ENCODE data around the gene KNG1. TPM values are rescaled to one million over a fixed set of nuclear protein-coding genes. Genes with fewer than 3 reads are reported as not detected.
A peak's percentile ranks its signal among the peaks of the same experiment; 100 is the strongest.

The KNG1 gene
- total and polyA plus RNA-seq, 5 donors from 2014 or later = not detected

GRCh38 chr3:186760141-186760833, 43.1 kb downstream of the KNG1 start:
- no peak overlapping the region for H3K4me3 Mint-ChIP-seq
- no peak overlapping the region for H3K4me3 ChIP-seq (ENCODE audit: low read depth, low read length)
- H3K27me3 Mint-ChIP-seq = no peaks in the 10 kb centered on the region
- H3K4me1 ChIP-seq (ENCODE audit: control insufficient read depth, insufficient read depth, low read length, poor library complexity, severe bottlenecking) = no peaks in the 10 kb centered on the region
- peaks cover 3% of the 10 kb centered on the region for H3K36me3 Mint-ChIP-seq
- no peak overlapping the region for H3K27ac Mint-ChIP-seq
- ATAC-seq (ENCODE audit: low read depth in 2 of 2) (no peak), DNase-seq (no peak)
- no peaks in the 10 kb centered on the region for H3K27me3 ChIP-seq (ENCODE audit: control insufficient read depth, insufficient read depth, low read length)
- no peaks in the 10 kb centered on the region for H3K4me1 Mint-ChIP-seq
- H3K9me3 Mint-ChIP-seq = no peaks in the 10 kb centered on the region
- H3K36me3 ChIP-seq (ENCODE audit: control insufficient read depth, insufficient read depth, low read length) = no peaks in the 10 kb centered on the region
- no peak overlapping the region for H3K27ac ChIP-seq (ENCODE audit: insufficient read depth, low read length, poor library complexity, severe bottlenecking)
- no peaks in the 10 kb centered on the region for H3K9me3 ChIP-seq (ENCODE audit: control insufficient read depth in 2 of 2, low read length in 2 of 2)

- no peak for ATAC-seq (ENCODE audit: low read depth in 2 of 2)
- Mint-ChIP-seq H3K27ac (no peak overlapping the region), H3K27me3 (no peaks in the 10 kb centered on the region), H3K4me3 (no peak overlapping the region), H3K9me3 (no peaks in the 10 kb centered on the region), H3K4me1 (no peaks in the 10 kb centered on the region), H3K36me3 (peaks cover 4% of the 10 kb centered on the region)
- Histone ChIP-seq H3K4me1 (ENCODE audit: control insufficient read depth, insufficient read depth, low read length, poor library complexity, severe bottlenecking) (no peaks in the 10 kb centered on the region), H3K36me3 (ENCODE audit: control insufficient read depth, insufficient read depth, low read length) (no peaks in the 10 kb centered on the region), H3K4me3 (ENCODE audit: low read depth, low read length) (no peak overlapping the region), H3K27me3 (ENCODE audit: control insufficient read depth, insufficient read depth, low read length) (no peaks in the 10 kb centered on the region), H3K9me3 (ENCODE audit: control insufficient read depth in 2 of 2, low read length in 2 of 2) (no peaks in the 10 kb centered on the region), H3K27ac (ENCODE audit: insufficient read depth, low read length, poor library complexity, severe bottlenecking) (no peak overlapping the region)
- DNase-seq = no peak
Observed at GRCh38 chr3:186760897-186761447, 43.8 kb downstream of the KNG1 start.

- H3K36me3 Mint-ChIP-seq = no peaks in the 10 kb centered on the region
- ATAC-seq (ENCODE audit: low read depth in 2 of 2) = peak; percentile 12 to 42
- peak overlapping the region; percentile 91 to 95 (median 92) for H3K4me3 Mint-ChIP-seq
- peaks cover 14% of the 10 kb centered on the region for H3K4me1 ChIP-seq (ENCODE audit: control insufficient read depth, insufficient read depth, low read length, poor library complexity, severe bottlenecking)
- H3K4me1 Mint-ChIP-seq = peaks cover 11 to 17% (median 15%) of the 10 kb centered on the region in 4 donors
- DNase-seq = no peak
- H3K27ac Mint-ChIP-seq = peak overlapping the region; percentile 72 to 99 (median 92)
- H3K27me3 ChIP-seq (ENCODE audit: control insufficient read depth, insufficient read depth, low read length) = no peaks in the 10 kb centered on the region
- H3K9me3 Mint-ChIP-seq = no peaks in the 10 kb centered on the region
- no peaks in the 10 kb centered on the region for H3K36me3 ChIP-seq (ENCODE audit: control insufficient read depth, insufficient read depth, low read length)
- H3K4me3 ChIP-seq (ENCODE audit: low read depth, low read length) = peak overlapping the region; percentile 92
- peaks cover 4% of the 10 kb centered on the region for H3K27me3 Mint-ChIP-seq
- H3K9me3 ChIP-seq (ENCODE audit: control insufficient read depth in 2 of 2, low read length in 2 of 2) = no peaks in the 10 kb centered on the region
- H3K27ac ChIP-seq (ENCODE audit: insufficient read depth, low read length, poor library complexity, severe bottlenecking) = peak overlapping the region; percentile 73
Observed at GRCh38 chr3:186772281-186772694, 55.1 kb downstream of the KNG1 start.

GRCh38 chr3:186772701-186773417, 55.7 kb downstream of the KNG1 start:
- H3K27me3 Mint-ChIP-seq = peaks cover 4% of the 10 kb centered on the region

GRCh38 chr3:186775999-186776398, 58.8 kb downstream of the KNG1 start:
- H3K27ac Mint-ChIP-seq = no peak overlapping the region
- H3K4me1 ChIP-seq (ENCODE audit: control insufficient read depth, insufficient read depth, low read length, poor library complexity, severe bottlenecking) = peaks cover 14% of the 10 kb centered on the region
- peaks cover 4% of the 10 kb centered on the region for H3K27me3 Mint-ChIP-seq
- no peaks in the 10 kb centered on the region for H3K9me3 Mint-ChIP-seq
- peaks cover 11 to 17% (median 15%) of the 10 kb centered on the region in 4 donors for H3K4me1 Mint-ChIP-seq
- H3K9me3 ChIP-seq (ENCODE audit: control insufficient read depth in 2 of 2, low read length in 2 of 2) = no peaks in the 10 kb centered on the region
- DNase-seq (no peak), ATAC-seq (ENCODE audit: low read depth in 2 of 2) (no peak)
- H3K27ac ChIP-seq (ENCODE audit: insufficient read depth, low read length, poor library complexity, severe bottlenecking) = no peak overlapping the region
- H3K36me3 Mint-ChIP-seq = no peaks in the 10 kb centered on the region
- no peaks in the 10 kb centered on the region for H3K36me3 ChIP-seq (ENCODE audit: control insufficient read depth, insufficient read depth, low read length)
- H3K27me3 ChIP-seq (ENCODE audit: control insufficient read depth, insufficient read depth, low read length) = no peaks in the 10 kb centered on the region
- no peak overlapping the region for H3K4me3 ChIP-seq (ENCODE audit: low read depth, low read length)
- H3K4me3 Mint-ChIP-seq = no peak overlapping the region

More at GRCh38 chr3:186772701-186773417, 55.7 kb downstream of the KNG1 start:
- H3K4me3 ChIP-seq (ENCODE audit: low read depth, low read length) = peak overlapping the region; percentile 92
- Mint-ChIP-seq H3K4me1 (peaks cover 11 to 17% (median 15%) of the 10 kb centered on the region in 4 donors), H3K36me3 (no peaks in the 10 kb centered on the region), H3K9me3 (no peaks in the 10 kb centered on the region), H3K27ac (peak overlapping the region; percentile 72 to 99 (median 92)), H3K4me3 (peak overlapping the region; percentile 91 to 95 (median 92))
- no peaks in the 10 kb centered on the region for H3K9me3 ChIP-seq (ENCODE audit: control insufficient read depth in 2 of 2, low read length in 2 of 2)
- peaks cover 14% of the 10 kb centered on the region for H3K4me1 ChIP-seq (ENCODE audit: control insufficient read depth, insufficient read depth, low read length, poor library complexity, severe bottlenecking)
- DNase-seq (peak; percentile 46 to 87 (median 48)), ATAC-seq (ENCODE audit: low read depth in 2 of 2) (peak; percentile 83 to 84)
- H3K27me3 ChIP-seq (ENCODE audit: control insufficient read depth, insufficient read depth, low read length) = no peaks in the 10 kb centered on the region
- peak overlapping the region; percentile 73 for H3K27ac ChIP-seq (ENCODE audit: insufficient read depth, low read length, poor library complexity, severe bottlenecking)
- H3K36me3 ChIP-seq (ENCODE audit: control insufficient read depth, insufficient read depth, low read length) = no peaks in the 10 kb centered on the region

- H3K4me3 ChIP-seq (ENCODE audit: low read depth, low read length) = no peak overlapping the region
- H3K27ac Mint-ChIP-seq = no peak overlapping the region
Observed at GRCh38 chr3:186779204-186779603, 62.0 kb downstream of the KNG1 start.

GRCh38 chr3:186782542-186783057, 65.4 kb downstream of the KNG1 start:
- DNase-seq (peak in 1 of 3 donors; percentile 74), ATAC-seq (ENCODE audit: low read depth in 2 of 2) (peak; percentile 29 to 33)
- Histone ChIP-seq H3K36me3 (ENCODE audit: control insufficient read depth, insufficient read depth, low read length) (peaks cover 35% of the 10 kb centered on the region), H3K4me3 (ENCODE audit: low read depth, low read length) (peak overlapping the region; percentile 96), H3K27me3 (ENCODE audit: control insufficient read depth, insufficient read depth, low read length) (no peaks in the 10 kb centered on the region), H3K27ac (ENCODE audit: insufficient read depth, low read length, poor library complexity, severe bottlenecking) (peak overlapping the region; percentile 97), H3K4me1 (ENCODE audit: control insufficient read depth, insufficient read depth, low read length, poor library complexity, severe bottlenecking) (peaks cover 39% of the 10 kb centered on the region), H3K9me3 (ENCODE audit: control insufficient read depth in 2 of 2, low read length in 2 of 2) (no peaks in the 10 kb centered on the region)
- Mint-ChIP-seq H3K4me3 (peak overlapping the region; percentile 97 to 100 (median 100)), H3K36me3 (peaks cover 36% of the 10 kb centered on the region), H3K27me3 (peaks cover 15% of the 10 kb centered on the region), H3K4me1 (peaks cover 22 to 50% (median 36%) of the 10 kb centered on the region in 4 donors), H3K9me3 (peaks cover 0 to 3% (median 0%) of the 10 kb centered on the region in 7 donors), H3K27ac (peak overlapping the region; percentile 99 to 100 (median 99))

More at GRCh38 chr3:186779204-186779603, 62.0 kb downstream of the KNG1 start:
- peaks cover 19% of the 10 kb centered on the region for H3K27me3 Mint-ChIP-seq
- Histone ChIP-seq H3K27ac (ENCODE audit: insufficient read depth, low read length, poor library complexity, severe bottlenecking) (no peak overlapping the region), H3K4me1 (ENCODE audit: control insufficient read depth, insufficient read depth, low read length, poor library complexity, severe bottlenecking) (peaks cover 5% of the 10 kb centered on the region), H3K9me3 (ENCODE audit: control insufficient read depth in 2 of 2, low read length in 2 of 2) (no peaks in the 10 kb centered on the region), H3K36me3 (ENCODE audit: control insufficient read depth, insufficient read depth, low read length) (peaks cover under 1% of the 10 kb centered on the region), H3K27me3 (ENCODE audit: control insufficient read depth, insufficient read depth, low read length) (no peaks in the 10 kb centered on the region)
- H3K9me3 Mint-ChIP-seq = peaks cover 0 to 3% (median 0%) of the 10 kb centered on the region in 7 donors
- peaks cover 7% of the 10 kb centered on the region for H3K36me3 Mint-ChIP-seq
- no peak overlapping the region for H3K4me3 Mint-ChIP-seq
- H3K4me1 Mint-ChIP-seq = peaks cover 7 to 16% (median 13%) of the 10 kb centered on the region in 4 donors
- ATAC-seq (ENCODE audit: low read depth in 2 of 2) (no peak), DNase-seq (no peak)

Measured in CD4-positive, CD25-positive, alpha-beta regulatory T cell (primary cell).